Measurements from ENCODE around the gene DENND5A.

DNA sequence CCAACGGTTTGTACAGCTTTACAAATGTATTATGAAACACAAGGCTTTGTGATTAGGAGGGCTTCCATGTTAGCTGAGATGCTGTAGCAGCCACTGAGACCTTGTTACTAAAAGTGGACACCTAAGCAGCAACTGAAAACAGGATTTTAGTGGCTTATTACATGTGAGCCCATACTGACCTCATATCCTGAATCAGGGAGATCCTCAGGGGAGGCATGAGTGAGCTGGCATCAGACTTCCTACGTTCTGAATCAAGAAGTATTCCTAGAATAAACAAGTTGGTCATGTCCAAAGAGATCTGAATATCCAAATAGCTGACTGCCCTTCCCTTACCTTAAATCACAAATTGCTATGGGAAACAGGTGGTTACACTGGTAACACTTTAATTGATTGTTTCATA, 114.6 kb downstream of the DENND5A start:
- no peak for TF ChIP-seq EZH2 (IDR thresholded peaks at IDR 0.05; ENCODE audit: borderline replicate concordance, control insufficient read depth, low read depth, low read length)
- TF ChIP-seq POLR2AphosphoS5 (IDR thresholded peaks at IDR 0.05; ENCODE audit: low read length): no peak
- TF ChIP-seq TAF1 (IDR thresholded peaks at IDR 0.05; ENCODE audit: borderline replicate concordance, low read depth, low read length): no peak
- no peak for TF ChIP-seq EP300 (IDR thresholded peaks at IDR 0.05; ENCODE audit: borderline replicate concordance in 1 of 2, control insufficient read depth in 1 of 2, low read depth in 2 of 2, low read length in 2 of 2)
- TF ChIP-seq POLR2A (IDR thresholded peaks at IDR 0.05; ENCODE audit: low read depth, low read length): no peak
- TF ChIP-seq, protein P1, sequence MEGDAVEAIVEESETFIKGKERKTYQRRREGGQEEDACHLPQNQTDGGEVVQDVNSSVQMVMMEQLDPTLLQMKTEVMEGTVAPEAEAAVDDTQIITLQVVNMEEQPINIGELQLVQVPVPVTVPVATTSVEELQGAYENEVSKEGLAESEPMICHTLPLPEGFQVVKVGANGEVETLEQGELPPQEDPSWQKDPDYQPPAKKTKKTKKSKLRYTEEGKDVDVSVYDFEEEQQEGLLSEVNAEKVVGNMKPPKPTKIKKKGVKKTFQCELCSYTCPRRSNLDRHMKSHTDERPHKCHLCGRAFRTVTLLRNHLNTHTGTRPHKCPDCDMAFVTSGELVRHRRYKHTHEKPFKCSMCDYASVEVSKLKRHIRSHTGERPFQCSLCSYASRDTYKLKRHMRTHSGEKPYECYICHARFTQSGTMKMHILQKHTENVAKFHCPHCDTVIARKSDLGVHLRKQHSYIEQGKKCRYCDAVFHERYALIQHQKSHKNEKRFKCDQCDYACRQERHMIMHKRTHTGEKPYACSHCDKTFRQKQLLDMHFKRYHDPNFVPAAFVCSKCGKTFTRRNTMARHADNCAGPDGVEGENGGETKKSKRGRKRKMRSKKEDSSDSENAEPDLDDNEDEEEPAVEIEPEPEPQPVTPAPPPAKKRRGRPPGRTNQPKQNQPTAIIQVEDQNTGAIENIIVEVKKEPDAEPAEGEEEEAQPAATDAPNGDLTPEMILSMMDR (IDR thresholded peaks at IDR 0.05 in 2 of 3, conservative IDR thresholded peaks at IDR 0.05 in 1 of 3; ENCODE audit: control insufficient read depth in 2 of 3, extremely low read depth in 1 of 3, insufficient read depth in 1 of 3, low read depth in 3 of 3, low read length in 3 of 3): no peak
- TF ChIP-seq NR2C2 (IDR thresholded peaks at IDR 0.05; ENCODE audit: borderline replicate concordance, control insufficient read depth, insufficient read length, low read depth): no peak
- TF ChIP-seq, protein P2, sequence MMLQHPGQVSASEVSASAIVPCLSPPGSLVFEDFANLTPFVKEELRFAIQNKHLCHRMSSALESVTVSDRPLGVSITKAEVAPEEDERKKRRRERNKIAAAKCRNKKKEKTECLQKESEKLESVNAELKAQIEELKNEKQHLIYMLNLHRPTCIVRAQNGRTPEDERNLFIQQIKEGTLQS (IDR thresholded peaks at IDR 0.05; ENCODE audit: borderline replicate concordance, extremely low read depth, low read depth, low read length): no peak
- TF ChIP-seq TCF3 (IDR thresholded peaks at IDR 0.05; ENCODE audit: borderline replicate concordance, insufficient read depth, low read depth, low read length): no peak
